CD4-positive, alpha-beta T cell treated with Interleukin-17A for 1 hour (primary cell): ENCODE measurements around the gene KRTAP29-1.
"Not testable (repeated sequence)": the region's sequence is repeated elsewhere in the genome, so short reads cannot be mapped to it uniquely, and the experiment has no call there.

Experiments
- DNase-seq: peaks from one replicate; pipeline ENCODE4 v3.0.0-alpha.2; 2020

Gene KRTAP29-1, protein sequence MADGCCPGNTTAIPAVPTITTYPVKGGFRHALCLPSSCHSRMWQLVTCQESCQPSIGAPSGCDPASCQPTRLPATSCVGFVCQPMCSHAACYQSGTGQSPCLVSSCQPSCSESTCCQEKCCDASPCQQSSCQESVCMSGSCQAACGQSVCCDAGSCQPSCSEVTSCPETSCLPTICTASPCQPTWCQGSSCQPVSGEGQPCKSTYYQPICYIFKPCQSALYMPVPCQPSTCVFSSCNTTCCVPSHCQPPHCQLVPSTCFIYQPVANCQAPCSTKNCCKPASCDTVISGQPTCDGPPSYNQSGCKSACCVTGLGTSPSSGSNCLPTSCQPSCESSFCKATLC

DNA sequence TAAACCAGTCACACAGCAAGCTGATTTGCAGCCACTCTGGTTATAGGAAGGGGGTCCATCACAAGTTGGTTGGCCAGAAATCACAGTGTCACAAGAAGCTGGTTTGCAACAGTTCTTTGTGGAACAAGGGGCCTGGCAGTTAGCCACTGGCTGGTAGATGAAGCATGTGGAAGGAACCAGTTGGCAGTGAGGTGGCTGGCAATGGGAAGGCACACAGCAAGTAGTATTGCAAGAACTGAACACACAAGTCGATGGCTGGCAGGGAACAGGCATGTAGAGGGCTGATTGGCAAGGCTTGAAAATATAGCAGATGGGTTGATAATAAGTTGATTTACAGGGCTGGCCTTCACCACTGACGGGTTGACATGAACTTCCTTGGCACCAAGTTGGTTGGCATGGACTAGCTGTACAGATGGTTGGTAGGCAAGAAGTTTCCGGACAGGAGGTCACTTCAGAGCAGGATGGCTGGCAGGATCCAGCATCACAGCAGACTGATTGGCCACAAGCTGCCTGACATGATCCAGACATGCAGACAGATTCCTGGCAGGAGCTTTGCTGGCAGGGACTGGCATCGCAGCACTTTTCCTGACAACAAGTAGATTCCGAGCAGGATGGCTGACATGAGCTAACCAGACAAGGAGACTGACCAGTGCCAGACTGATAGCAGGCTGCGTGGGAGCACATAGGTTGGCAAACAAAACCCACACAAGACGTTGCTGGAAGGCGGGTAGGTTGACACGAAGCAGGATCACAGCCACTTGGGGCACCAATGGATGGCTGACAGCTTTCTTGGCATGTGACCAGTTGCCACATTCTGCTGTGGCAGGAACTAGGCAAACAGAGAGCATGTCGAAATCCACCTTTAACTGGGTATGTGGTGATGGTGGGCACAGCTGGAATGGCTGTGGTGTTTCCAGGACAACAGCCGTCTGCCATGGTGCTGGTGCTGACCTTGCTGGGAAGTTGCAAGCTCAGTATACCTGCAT lies at the start of gene KRTAP29-1:
KRTAP29-1 (minus strand) TSS at position 936 of the 986 bp plus-strand sequence; CDS start at position 936, 0 bp downstream.
- no peak for DNase-seq

- no peak for DNase-seq
Observed at GRCh38 chr17:41351177-41351576, 48.5 kb upstream of the KRTAP29-1 start.

DNA sequence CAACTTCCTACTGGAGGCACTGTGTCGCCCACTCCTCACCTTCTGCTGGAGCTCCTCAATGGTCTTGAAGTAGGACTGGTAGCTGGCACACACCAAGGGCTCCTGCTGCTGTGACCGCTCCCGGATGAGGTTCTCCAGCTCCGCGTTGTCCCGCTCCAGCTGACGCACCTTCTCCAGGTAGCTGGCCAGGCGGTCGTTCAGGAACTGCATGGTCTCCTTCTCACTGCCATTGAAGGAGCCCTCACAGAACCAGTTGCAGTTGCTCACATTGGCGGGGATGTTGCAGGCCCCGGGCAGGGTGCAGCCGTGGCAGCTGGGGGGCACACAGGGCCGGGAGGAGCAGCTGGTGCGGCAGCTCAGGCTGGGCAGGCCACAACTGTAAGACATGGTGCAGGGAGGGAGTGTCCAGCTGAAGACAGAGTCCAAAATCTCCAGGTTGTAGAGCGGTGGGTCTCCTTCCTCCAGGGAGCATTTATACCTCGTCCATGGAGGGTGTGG lies 47.8 kb upstream of the KRTAP29-1 start, which contains the start of gene KRT33A:
KRT33A (minus strand) TSS at position 448 of the 498 bp plus-strand sequence; CDS start at position 387, 61 bp downstream.
- not testable (repeated sequence) for DNase-seq

DNA sequence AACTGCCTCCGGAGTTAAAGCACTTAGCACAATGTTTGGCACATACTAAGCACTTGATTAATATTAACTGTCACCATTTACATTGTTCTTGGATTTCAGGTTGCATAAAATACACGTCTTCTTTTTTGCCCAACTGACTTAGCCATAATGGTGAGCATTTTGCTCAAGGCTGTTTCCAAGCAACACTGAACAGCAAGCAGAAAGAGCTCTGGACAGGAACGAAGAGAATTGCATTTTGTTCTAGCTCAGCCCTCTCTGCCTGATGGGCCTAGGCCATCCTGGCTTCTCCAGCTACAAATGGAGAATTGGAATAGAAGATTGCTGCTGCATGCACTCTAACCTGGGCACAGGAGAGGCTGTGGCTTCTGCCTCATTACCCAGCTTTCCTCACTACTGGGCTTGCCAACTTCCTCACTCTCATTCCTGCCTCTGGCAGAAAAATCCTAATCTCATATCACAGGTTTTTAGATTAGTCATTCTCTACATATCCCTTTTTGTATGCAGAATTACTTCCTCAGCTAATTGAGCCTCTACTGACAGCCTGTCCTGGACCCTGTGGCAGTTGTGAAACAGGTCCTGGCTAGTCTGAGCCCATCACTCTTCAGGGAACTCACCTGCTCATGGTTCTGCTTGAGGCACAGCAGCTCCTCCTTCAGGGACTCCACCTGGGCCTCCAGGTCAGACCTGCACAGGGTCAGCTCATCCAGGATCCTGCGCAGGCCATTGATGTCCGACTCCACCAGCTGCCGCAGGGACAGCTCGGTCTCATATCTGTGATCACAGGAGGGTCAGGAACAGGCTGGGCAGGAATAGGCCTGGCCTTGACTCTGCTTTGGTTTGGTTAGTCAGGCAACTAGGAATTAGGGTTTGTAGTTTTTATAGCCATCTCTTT lies 45.5 kb upstream of the KRTAP29-1 start:
- DNase-seq: no peak

DNA sequence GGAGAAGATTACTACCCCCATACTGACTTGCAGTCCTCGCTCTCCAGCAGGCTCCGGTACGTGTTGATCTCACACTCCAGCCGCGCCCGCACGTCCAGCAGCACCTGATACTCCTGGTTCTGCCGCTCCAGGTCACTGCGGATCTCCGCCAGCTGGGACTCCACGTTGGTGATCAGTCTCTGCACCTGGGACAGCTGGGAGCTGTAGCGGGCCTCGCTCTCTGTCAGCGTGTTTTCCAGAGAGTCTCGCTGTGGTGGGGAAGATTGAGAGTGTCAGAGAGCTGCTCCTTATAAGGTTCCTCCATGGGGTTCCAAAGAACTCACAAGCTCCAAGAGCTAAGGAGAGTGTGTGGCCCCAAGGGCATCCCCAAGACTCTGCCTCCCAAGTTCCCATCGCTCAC lies 43.8 kb upstream of the KRTAP29-1 start:
- DNase-seq: not testable (repeated sequence)

- DNase-seq: no peak
Observed at GRCh38 chr17:41345992-41346391, 43.3 kb upstream of the KRTAP29-1 start.

GRCh38 chr17:41343029-41343428 lies 40.4 kb upstream of the KRTAP29-1 start:
- no peak for DNase-seq

DNA sequence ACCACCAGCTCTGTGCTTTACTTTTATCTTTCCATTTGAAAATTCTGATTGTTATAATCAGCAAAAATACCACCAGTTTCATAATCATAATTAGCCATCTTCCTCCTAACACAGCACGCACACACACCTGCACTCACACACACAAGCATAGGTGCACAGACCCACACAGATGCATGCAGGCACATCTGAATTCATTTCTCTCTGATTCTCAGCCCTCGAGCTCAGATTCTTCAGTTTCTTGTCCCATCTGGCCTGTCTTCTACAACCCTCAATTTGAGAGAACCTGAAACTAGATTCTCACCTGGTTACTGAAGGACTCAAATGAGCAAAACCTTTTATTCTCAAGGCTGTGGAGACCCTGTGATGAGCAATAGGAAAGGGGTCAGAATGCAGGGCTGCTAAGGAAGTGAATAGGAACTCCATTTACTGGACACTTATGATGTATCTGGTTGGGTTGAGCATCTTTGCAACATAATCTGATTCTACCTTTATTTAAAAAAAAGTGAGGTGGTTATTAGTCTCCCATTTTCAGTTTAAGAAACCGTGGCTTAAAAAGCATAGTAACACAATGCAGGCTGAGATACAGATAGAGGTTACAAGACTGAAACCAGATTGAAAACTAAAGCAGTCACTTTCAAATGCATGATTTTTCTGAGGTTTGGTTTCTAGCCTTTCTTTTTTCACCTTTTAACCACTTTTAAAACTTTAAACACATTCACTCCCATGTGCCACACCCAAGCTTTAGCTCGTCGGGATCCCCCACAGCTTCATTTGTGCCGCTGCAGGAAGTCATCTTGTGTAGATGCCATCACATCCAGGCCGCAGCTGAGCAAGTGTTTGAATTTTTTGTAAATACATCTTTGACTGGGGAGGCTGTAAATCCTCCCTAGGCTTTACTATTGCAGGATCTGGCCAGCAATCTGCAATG lies 38.5 kb upstream of the KRTAP29-1 start:
- peak; percentile 76 for DNase-seq

DNA sequence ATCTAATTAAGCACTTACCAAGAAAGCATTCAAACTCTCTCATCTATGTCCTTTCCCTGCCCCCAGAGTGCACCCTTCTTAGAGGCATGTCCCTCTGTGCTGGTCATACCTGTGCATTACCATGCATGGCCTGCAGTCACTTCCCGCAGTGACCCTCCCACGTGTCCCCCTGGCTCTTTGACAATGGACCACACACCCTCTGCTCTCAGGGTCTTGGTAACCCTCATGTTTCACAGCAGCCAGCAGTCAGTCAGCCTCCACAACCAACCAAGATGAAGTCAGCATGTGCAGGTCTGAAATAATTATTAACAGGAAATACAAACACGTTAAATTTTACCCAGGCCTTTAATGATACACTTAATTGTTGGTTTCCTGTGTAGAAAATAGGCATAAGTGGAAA lies 37.8 kb upstream of the KRTAP29-1 start:
- DNase-seq: no peak

DNA sequence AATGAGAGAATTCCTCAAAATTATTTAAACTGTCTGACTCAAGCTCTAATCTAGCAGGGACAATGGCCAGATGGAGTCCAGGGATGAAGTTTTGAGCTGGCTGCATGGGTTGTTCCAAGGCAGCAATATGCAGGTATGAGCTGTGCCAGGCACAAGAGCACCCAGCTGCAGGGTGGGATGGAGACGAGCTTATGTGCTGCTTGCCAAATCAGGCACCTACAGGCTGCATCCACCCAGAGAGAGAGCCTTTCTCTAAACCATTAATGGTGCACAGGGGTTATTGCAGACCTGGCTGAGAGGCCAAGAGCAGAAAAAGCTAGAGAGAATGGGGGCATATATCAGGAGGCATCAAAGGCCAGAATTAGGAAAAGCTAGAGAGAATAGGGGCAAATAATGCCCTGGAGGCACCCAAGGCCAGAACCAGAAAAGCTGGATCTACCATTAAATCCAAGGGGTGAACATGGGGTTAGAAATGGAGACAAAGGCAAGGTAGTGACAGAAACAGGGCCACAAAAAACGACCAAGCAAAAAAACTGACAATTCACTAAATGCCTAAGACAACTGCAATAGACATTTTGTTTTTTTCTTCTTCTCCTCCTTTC lies 37.0 kb upstream of the KRTAP29-1 start:
- DNase-seq: no peak

- DNase-seq: peak; percentile 88
Observed at GRCh38 chr17:41338961-41339485, 36.4 kb upstream of the KRTAP29-1 start.

DNA sequence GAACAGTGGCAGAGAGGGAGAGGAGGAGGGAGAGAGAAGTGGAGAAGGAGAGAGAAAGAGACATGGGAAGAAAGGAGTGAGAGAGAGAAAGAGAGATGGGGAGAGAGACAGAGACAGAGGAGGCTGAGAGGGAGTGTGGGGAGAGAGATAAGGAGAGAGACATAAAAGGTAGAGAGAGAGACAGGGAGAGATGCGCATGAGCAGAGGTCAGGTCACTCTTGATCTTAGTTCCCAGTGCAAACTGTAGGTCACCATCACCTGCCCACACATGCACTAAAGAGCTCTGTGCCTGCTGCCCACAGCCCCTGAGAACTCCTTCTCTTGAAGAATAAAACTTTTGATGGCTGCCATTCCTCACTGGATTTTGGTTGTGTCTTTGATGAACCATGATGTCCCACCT lies 33.1 kb upstream of the KRTAP29-1 start:
- no peak for DNase-seq

- peak; percentile 26 for DNase-seq
Observed at GRCh38 chr17:41334385-41335305, 32.0 kb upstream of the KRTAP29-1 start.

DNA sequence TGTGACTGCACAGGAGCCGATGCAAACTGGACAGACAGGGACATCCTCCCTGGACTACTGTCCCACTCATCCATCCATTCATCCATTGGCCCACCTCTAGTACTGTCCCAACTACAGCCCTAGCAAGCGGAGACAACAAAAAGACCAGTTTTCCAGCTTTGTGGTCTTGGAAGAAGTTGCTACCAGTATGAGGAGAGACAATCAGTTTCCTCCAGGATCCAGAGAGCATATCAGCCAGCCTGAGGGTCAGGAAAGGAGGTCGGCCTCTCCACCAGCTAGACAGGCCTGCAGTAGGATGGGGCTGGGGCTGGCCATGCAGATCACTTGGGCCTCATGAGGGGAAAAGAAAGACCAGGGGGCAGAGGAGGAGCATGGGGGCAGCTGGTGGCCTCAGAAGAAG lies 31.2 kb upstream of the KRTAP29-1 start:
- DNase-seq: no peak

- DNase-seq: no peak
Observed at GRCh38 chr17:41333098-41333497, 30.4 kb upstream of the KRTAP29-1 start.

DNA sequence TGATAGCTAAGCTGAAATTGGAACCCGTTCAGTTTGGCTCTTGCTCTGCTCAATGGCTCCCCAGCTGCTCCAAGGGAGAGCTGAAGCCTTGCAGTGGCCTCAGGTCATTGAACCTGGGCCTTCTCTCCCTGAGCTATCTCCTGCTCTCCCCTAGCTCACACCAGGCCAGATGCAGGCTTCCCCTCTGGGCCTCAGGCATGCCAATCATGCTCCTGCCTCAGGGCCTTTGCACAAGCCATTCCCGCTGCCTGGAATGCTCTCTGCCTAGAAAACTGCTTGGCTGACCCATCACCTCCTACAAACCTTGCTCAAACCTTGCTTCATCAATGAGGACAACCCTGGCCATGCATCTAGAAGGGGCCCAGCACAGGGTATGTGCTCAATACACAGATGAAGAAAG lies 29.6 kb upstream of the KRTAP29-1 start:
- DNase-seq: no peak

- no peak for DNase-seq
Observed at GRCh38 chr17:41331606-41332005, 29.0 kb upstream of the KRTAP29-1 start.

- DNase-seq: peak; percentile 28
Observed at GRCh38 chr17:41329279-41329948, 26.8 kb upstream of the KRTAP29-1 start.

- DNase-seq: no peak
Observed at GRCh38 chr17:41328207-41328606, 25.6 kb upstream of the KRTAP29-1 start.
